Measurements from ENCODE around the gene FGB. TPM values are rescaled to one million over a fixed set of nuclear protein-coding genes. Genes with fewer than 3 reads are reported as not detected.

The FGB gene
- total and polyA plus RNA-seq, 2 experiments from 2014 or later = not detected

DNA sequence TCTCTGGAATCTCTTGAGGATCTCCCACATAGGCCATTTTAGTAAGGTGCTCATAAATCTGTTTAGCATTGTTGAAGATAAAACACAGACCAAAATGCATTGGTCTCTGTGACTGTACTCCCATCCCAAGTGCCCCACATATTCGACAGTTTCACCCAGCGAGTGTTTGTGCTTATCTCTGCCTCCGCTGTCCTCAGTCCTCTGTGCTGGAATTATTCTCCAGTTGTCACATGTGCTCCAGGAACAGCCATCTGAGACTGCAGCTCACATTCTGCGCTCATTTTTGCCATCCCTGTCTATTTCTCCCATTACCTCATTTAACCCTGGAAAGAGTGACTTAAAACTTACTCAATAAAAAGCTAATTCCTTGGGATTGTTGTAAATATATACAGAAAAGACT, 43.6 kb upstream of the FGB start:
- Histone ChIP-seq H2AFZ (peak overlapping the region; percentile 61; the same call in 1 of the 2 replicates), H3K27me3 (ENCODE audit: insufficient read depth) (no peaks in the 10 kb centered on the region), H3F3A (replicated peaks; ENCODE audit: low read depth) (no peaks in the 10 kb centered on the region), H4K20me1 (replicated peaks; ENCODE audit: insufficient read depth) (no peaks in the 10 kb centered on the region), H3K4me2 (no peak overlapping the region), H3K4me1 (ENCODE audit: insufficient read depth) (no peaks in the 10 kb centered on the region), H3K36me3 (ENCODE audit: insufficient read depth) (no peaks in the 10 kb centered on the region), H3K27ac (ENCODE audit: low read depth) (no peak overlapping the region), H3K4me3 (no peak overlapping the region), H3K9me2 (ENCODE audit: insufficient read depth) (no peaks in the 10 kb centered on the region), H3K79me2 (replicated peaks; ENCODE audit: insufficient read depth) (no peaks in the 10 kb centered on the region)
- DNase-seq (ENCODE audit: low spot score) (no peak), ATAC-seq (no peak)
- Mint-ChIP-seq H3K9me3 (no peaks in the 10 kb centered on the region), H3K4me3 (no peak overlapping the region), H3K4me1 (no peaks in the 10 kb centered on the region), H3K27me3 (ENCODE audit: insufficient read depth, low read depth, poor library complexity) (no peaks in the 10 kb centered on the region), H3K36me3 (ENCODE audit: low read depth) (no peaks in the 10 kb centered on the region), H3K27ac (no peak overlapping the region; the same call in 1 of the 2 replicates)
- no peak for TF ChIP-seq EZH2phosphoT487 (IDR thresholded peaks at IDR 0.05; ENCODE audit: unreplicated experiment)

- H3K4me1 Mint-ChIP-seq = peaks cover 2% of the 10 kb centered on the region; the same call in 1 of the 3 replicates
- no peaks in the 10 kb centered on the region for H3K4me1 ChIP-seq (ENCODE audit: insufficient read depth)
- no peaks in the 10 kb centered on the region for H4K20me1 ChIP-seq (replicated peaks; ENCODE audit: insufficient read depth)
- no peak overlapping the region for H3K27ac ChIP-seq (ENCODE audit: low read depth)
- no peaks in the 10 kb centered on the region for H3K79me2 ChIP-seq (replicated peaks; ENCODE audit: insufficient read depth)
- H3F3A ChIP-seq (replicated peaks; ENCODE audit: low read depth) = no peaks in the 10 kb centered on the region
- H3K36me3 Mint-ChIP-seq (ENCODE audit: low read depth) = no peaks in the 10 kb centered on the region
- H3K27ac Mint-ChIP-seq = no peak overlapping the region
- H3K4me3 ChIP-seq = no peak overlapping the region
- H3K4me2 ChIP-seq = no peak overlapping the region
- DNase-seq (ENCODE audit: low spot score) = no peak
- H3K9me2 ChIP-seq (ENCODE audit: insufficient read depth) = no peaks in the 10 kb centered on the region
- no peak overlapping the region for H2AFZ ChIP-seq
- H3K36me3 ChIP-seq (ENCODE audit: insufficient read depth) = no peaks in the 10 kb centered on the region
- H3K27me3 ChIP-seq (ENCODE audit: insufficient read depth) = no peaks in the 10 kb centered on the region
- ATAC-seq = no peak
- H3K27me3 Mint-ChIP-seq (ENCODE audit: insufficient read depth, low read depth, poor library complexity) = no peaks in the 10 kb centered on the region
- no peaks in the 10 kb centered on the region for H3K9me3 Mint-ChIP-seq
- H3K4me3 Mint-ChIP-seq = no peak overlapping the region
- no peak for TF ChIP-seq JUNB (IDR thresholded peaks at IDR 0.05; ENCODE audit: unreplicated experiment)
- TF ChIP-seq ETS1 (IDR thresholded peaks at IDR 0.05) = no peak
- TF ChIP-seq POLR2AphosphoS5 (IDR thresholded peaks at IDR 0.05; ENCODE audit: low read depth) = no peak
- no peak for TF ChIP-seq NANOG (IDR thresholded peaks at IDR 0.05; ENCODE audit: borderline replicate concordance)
- no peak for TF ChIP-seq ZNF114 (CRISPR knock-in tag; IDR thresholded peaks at IDR 0.05)
- TF ChIP-seq, protein P1, sequence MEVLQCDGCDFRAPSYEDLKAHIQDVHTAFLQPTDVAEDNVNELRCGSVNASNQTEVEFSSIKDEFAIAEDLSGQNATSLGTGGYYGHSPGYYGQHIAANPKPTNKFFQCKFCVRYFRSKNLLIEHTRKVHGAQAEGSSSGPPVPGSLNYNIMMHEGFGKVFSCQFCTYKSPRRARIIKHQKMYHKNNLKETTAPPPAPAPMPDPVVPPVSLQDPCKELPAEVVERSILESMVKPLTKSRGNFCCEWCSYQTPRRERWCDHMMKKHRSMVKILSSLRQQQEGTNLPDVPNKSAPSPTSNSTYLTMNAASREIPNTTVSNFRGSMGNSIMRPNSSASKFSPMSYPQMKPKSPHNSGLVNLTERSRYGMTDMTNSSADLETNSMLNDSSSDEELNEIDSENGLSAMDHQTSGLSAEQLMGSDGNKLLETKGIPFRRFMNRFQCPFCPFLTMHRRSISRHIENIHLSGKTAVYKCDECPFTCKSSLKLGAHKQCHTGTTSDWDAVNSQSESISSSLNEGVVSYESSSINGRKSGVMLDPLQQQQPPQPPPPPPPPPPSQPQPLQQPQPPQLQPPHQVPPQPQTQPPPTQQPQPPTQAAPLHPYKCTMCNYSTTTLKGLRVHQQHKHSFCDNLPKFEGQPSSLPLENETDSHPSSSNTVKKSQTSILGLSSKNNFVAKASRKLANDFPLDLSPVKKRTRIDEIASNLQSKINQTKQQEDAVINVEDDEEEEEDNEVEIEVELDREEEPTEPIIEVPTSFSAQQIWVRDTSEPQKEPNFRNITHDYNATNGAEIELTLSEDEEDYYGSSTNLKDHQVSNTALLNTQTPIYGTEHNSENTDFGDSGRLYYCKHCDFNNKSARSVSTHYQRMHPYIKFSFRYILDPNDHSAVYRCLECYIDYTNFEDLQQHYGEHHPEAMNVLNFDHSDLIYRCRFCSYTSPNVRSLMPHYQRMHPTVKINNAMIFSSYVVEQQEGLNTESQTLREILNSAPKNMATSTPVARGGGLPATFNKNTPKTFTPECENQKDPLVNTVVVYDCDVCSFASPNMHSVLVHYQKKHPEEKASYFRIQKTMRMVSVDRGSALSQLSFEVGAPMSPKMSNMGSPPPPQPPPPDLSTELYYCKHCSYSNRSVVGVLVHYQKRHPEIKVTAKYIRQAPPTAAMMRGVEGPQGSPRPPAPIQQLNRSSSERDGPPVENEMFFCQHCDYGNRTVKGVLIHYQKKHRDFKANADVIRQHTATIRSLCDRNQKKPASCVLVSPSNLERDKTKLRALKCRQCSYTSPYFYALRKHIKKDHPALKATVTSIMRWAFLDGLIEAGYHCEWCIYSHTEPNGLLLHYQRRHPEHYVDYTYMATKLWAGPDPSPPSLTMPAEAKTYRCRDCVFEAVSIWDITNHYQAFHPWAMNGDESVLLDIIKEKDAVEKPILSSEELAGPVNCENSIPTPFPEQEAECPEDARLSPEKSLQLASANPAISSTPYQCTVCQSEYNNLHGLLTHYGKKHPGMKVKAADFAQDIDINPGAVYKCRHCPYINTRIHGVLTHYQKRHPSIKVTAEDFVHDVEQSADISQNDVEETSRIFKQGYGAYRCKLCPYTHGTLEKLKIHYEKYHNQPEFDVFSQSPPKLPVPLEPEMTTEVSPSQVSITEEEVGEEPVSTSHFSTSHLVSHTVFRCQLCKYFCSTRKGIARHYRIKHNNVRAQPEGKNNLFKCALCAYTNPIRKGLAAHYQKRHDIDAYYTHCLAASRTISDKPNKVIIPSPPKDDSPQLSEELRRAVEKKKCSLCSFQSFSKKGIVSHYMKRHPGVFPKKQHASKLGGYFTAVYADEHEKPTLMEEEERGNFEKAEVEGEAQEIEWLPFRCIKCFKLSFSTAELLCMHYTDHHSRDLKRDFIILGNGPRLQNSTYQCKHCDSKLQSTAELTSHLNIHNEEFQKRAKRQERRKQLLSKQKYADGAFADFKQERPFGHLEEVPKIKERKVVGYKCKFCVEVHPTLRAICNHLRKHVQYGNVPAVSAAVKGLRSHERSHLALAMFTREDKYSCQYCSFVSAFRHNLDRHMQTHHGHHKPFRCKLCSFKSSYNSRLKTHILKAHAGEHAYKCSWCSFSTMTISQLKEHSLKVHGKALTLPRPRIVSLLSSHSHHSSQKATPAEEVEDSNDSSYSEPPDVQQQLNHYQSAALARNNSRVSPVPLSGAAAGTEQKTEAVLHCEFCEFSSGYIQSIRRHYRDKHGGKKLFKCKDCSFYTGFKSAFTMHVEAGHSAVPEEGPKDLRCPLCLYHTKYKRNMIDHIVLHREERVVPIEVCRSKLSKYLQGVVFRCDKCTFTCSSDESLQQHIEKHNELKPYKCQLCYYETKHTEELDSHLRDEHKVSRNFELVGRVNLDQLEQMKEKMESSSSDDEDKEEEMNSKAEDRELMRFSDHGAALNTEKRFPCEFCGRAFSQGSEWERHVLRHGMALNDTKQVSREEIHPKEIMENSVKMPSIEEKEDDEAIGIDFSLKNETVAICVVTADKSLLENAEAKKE (CRISPR knock-in tag; IDR thresholded peaks at IDR 0.05) = no peak
- TF ChIP-seq REST (IDR thresholded peaks at IDR 0.05; ENCODE audit: unreplicated experiment) = no peak
- no peak for TF ChIP-seq ZNF331 (CRISPR knock-in tag; IDR thresholded peaks at IDR 0.05; ENCODE audit: low read depth)
- TF ChIP-seq CTCF (conservative IDR thresholded peaks at IDR 0.05; ENCODE audit: low read depth in 2 of 2) = no peak
These were observed 41.2 kb upstream of the FGB start for GRCh38 chr4:154521607-154522006.

Measured in GM23338 (cell line).